HK-2 (cell line): Measurements from ENCODE around the gene KIF3C.
"Not testable (repeated sequence)": the region's sequence is repeated elsewhere in the genome, so short reads cannot be mapped to it uniquely, and the experiment has no call there.

ENCODE experiments used
- DNase-seq: peaks from one replicate; pipeline ENCODE4 v3.0.0-alpha.2; 2018; ENCODE audit not compliant: unreplicated experiment

Gene KIF3C

GRCh38 chr2:25982273-25982967 is at the start of gene KIF3C:
TSS of gene KIF3C (minus strand) at chr2:25982497. CDS start at chr2:25981917, 580 bp downstream.
- DNase-seq = peak; percentile 72

DNA sequence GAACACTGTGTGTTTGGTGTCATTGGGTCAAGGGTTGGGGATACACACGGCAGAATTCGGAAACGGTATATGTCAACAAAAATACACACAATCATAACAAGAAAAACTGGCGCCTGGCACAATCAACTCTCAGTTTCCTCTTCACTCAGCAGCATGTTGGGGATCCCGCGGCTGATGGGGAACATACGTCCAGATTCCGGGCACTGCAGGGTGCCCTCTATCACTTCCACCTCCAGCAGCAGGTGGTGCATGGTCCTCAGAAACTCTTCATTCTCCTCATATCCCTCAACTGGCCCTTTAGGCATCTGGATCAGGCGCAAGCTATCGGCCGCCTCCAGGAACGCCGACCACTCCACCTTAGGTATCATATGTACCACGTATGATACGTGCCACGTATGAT is 45.8 kb upstream of the KIF3C start:
- DNase-seq = not testable (repeated sequence)

DNA sequence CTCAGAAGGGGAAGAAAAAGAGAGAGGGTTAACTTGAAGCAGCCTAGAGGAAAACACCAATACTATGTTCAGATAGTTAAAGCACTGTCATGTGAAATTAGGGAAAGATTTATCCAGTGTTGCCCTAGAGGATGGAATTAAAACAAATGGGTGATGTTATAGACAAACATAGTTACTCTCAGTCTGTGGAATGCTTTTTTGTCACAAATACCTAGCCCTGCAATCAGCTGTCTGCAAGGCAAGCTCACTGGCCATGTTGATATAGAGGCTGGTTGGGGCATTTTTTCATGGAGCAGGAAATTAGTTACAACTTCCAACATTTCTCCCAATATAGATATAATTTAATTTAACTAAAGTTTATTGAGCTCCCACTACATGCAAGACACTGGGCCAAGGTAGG is 43.2 kb upstream of the KIF3C start:
- DNase-seq = no peak

DNA sequence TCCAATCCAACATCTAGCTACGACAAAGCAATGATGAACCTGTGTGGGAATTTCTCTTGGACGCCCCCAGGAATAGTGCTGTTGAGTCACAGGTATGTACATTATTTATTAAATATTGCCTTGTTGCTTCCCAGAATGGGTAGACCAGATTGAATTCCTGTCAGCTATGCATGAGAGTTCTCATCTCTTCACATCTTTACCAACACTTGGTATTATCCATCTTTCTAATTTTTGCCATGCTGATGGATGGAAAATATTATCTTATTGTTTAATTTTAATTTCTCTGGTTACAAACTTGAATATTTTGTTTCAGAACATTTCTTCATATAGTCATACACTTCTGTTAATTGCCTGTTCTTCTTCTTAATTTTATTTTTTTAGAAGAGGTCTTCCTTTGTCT is 42.0 kb upstream of the KIF3C start:
- no peak for DNase-seq

- DNase-seq = no peak
Observed at GRCh38 chr2:26020231-26020640, 37.9 kb upstream of the KIF3C start.

DNA sequence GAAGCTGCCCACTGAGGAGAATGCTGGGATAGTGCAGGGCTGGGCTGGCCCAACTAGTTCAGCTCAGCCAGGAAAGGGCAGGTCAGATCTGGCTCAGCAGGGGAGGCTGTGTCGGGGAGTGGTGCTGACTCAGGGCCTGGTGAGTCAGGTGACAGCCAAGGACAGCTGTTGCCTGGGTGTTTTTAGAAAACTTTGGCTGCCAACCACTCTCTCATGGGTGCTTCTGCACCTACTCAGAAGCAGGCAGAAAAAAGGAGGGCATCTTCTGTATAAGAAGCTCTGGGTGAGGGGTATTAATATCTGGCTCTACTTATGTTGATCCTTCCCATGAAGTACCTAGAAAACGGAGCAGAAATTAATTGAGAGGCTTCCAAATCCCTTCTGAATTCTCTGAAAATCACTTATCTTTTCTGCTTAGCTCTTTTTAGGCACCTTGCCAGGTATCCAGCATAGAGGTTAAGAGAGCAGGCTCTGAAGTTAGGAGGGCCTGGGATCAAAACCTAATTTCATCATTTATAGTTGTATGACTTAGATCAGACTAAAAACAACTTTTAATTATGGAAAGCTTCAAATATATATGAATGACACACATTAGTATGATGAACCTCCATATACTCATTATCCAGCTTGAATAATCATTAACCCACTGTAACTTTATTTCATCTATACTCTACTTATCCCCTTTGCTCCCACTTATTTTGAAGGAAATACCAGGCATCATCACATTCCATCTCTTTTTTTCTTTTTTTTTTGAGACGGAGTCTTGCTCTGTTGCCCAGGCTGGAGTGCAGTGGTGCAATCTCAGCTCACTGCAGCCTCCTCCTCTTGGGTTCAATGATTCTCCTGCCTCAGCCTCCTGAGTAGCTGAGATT is 36.1 kb upstream of the KIF3C start:
- peak; percentile 78 for DNase-seq

GRCh38 chr2:26017464-26018183 is 35.3 kb upstream of the KIF3C start:
- DNase-seq = no peak

DNA sequence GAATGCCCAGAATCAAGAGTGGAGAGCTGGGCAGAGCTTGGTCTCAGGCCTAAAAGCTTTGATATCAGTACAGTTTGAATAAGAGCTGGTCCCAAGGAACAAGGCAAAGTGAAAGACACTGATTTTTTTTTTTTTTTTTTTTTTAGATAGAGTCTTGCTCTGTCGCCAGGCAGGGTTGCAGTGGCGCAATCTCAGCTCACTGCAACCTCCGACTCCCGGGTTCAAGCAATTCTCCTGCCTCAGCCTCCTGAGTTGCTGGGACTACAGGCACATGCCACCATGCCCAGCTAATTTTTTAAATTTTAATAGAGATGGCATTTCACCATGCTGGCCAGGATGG is 34.4 kb upstream of the KIF3C start:
- DNase-seq = not testable (repeated sequence)

DNA sequence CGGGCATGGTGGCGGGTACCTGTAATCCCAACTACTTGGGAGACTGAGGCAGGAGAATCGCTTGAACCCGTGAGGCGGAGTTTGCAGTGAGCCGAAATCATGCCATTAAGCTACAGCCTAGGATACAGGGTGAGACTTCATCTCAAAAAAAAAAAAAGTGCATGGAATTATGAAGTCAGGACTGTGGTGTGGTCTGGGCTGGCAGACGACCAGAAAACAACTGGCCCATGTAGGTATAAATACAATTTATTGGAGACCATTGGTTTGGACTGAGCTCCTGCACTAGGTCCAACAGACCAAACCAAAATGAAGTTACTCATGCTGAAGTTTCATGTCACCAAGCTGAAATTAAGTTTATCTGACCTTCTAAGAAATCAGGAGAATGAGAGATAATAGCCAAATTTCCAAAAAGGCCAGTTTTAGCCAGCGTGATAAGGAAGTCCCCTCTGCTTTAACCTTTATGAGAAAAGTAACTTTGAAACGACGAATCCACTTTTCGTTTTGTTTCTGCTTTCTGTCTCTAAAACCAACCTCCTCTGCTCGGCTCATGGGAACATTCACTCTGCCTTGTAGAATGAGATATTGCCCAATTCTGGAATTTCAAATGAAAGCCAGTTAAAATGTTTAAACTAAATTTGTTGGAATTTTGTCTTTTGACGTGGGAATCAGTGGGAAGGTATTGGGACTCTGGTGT is 33.9 kb upstream of the KIF3C start:
- no peak for DNase-seq

- DNase-seq = no peak
Observed at GRCh38 chr2:26013668-26014067, 31.4 kb upstream of the KIF3C start.

DNA sequence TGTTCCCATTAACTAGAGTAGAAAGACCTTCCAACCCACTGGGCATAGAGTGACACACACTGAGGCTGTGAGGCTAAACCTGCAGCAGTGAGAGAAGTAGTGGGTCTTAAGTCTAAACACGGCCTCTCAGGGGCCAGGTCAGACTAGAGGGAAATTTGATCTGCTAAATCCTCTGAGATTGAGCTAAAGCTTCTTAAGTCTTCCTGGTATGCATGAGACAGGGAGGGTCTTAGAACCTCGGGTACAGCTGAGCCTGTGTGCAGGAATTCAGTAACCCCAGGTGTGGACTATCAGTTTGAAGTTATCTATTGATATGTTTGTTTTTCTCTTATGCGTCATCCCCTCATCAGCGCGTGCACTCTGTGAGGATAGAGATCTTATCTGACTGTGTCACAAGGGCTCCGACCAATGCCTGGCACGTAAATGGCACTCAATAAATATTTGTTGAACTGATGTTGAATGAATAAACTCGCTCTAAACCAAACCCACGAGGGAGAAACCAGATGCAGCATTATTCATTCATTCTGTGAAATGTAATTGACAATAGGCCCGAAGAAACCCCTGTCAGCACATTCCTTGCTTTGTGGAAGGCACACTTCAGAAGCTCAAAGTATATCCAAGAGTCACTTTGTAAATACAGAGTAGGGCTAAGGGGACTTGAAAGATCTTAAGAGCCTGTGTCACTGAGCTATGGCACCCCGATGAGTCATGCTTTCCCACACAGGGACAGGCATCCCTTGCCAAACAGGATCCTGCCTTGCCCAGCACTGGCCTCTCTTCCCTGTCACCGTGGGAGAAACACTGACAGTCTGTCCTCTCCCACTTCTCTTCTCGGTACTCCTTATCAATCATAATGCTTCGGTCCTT is 29.9 kb upstream of the KIF3C start:
- DNase-seq = peak; percentile 29

GRCh38 chr2:26011609-26011989 is 29.3 kb upstream of the KIF3C start:
- no peak for DNase-seq

DNA sequence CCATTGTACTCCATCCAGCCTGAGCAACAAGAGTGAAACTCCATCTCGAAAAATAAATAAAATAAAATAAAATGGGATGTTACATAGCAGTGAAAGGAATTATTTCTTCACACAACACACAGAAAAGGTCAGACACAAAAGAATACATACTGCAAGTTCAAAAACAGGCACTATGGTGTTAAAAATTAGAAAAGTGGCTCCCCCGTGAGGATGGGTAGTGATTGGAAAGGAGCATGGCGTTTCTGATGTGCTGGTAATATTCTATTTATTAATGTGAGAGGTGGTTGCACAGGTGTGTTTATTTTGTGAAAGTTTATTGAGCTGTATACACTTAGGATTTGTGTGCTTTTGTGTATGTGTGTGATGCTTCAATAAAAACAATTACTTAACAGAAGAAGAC is 28.6 kb upstream of the KIF3C start:
- no peak for DNase-seq

DNA sequence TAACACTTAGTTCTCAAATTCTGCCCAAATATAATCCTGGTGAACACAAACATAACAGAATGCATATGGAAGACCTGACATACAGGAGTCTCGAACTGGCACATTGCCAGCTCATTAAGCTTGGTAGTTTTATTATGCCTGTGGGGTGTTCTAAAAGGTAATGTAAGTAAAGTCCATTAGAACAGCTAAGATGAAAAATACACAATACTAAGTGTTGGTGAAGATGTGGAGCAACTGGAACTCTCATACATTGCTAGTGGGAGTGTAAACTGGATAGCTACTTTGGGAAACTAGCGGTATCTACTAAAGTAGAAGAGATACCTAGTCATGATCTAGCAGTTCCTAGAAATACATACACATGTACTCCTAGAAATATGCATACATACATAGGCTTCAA is 27.3 kb upstream of the KIF3C start:
- no peak for DNase-seq

DNA sequence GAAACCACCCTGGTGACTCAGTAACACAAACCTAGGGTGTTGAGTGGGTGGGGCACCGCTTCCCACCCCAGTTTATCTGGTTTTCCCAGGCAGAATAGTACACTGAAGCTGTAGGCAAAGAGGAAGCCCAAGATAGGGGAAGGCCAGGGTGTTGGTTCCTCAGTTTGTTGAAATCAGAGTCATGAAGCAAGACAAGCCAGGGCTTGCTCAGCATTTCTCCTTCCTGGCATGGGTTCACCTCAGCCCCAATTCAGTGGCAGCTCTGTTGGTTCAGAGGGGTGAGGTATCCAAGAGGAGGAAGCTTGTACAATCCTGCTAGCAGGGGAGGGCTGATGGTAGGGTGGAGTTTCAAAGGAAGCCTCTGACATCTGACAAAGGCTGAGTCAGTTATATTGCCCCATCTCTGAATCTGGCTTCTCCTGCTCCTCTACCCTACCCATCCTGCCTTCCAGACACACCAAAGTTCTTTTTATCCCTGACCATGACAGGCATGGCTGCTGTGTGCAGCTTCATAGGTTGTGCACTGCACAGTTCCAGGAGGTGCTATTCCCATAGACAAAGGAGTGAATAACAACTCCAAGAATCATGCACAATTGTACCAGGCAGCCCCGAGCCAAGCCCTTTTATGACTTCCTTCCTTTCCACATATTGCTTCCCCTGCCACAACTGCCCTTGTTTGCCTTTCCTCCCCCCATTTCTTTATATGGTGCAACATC is 26.7 kb upstream of the KIF3C start:
- no peak for DNase-seq

GRCh38 chr2:26008095-26008494 is 25.8 kb upstream of the KIF3C start:
- DNase-seq = no peak

- DNase-seq = no peak
Observed at GRCh38 chr2:26002632-26003310, 20.5 kb upstream of the KIF3C start.

DNA sequence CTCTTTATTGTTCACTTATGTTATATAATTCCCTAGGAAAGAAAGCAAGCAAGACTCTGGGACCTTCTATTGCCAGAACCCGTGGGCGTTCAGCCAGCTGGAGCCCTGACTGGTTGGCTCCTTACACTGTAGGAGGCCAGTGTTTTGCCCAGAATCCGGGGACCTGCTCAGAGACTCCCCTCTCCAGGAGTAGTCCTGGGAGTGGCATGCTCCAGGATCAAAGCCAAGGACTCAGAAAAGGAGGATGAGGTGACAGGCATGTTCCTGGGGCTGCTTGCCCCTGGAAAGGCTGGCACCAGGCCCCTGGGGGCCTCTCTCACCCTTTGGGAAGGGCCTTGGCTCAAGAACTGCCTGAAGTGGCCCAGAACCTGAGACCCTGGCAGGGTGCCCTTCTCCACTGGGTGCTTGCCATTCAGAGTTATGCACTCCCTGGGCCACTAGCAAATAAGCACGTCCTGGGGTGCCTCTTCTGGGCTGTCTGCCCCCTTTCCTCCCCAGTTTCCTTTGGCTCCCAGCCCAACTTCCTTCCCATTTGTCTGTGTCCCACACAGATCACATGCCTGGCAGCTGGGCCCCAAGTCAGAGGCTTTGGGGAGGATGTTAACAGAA is 19.6 kb upstream of the KIF3C start:
- no peak for DNase-seq

GRCh38 chr2:26000561-26001082 is 18.3 kb upstream of the KIF3C start:
- DNase-seq = no peak
